K562 (cell line): ENCODE measurements around the gene ATP1A3. TPM values are rescaled to one million over a fixed set of nuclear protein-coding genes. Genes with fewer than 3 reads are reported as not detected.

Source experiments
- BCL6 ChIP-seq: fragments of 250-450 bp; sonication (Bioruptor Pico); IDR thresholded peaks from 2 replicates; pipeline ENCODE4 v1.4.0; 2020
- BRCA1 ChIP-seq, 2 experiments: fragments of 450-650 bp in 1 of 2; sonication (generic) in 1 of 2; formaldehyde crosslinking in 1 of 2; IDR thresholded peaks; 2 replicates each; pipeline versions ENCODE4 v1.5.0 to v1.6.1; 2017 to 2020; ENCODE audit warnings: mild to moderate bottlenecking in 1 of 2, missing genetic modification reagents in 1 of 2
- ETV1 ChIP-seq: fragments of 450-650 bp; conservative IDR thresholded peaks from 2 replicates; pipeline ENCODE4 v1.6.1; 2016; ENCODE audit warnings: missing genetic modification characterization, control low read depth, low read depth, missing compliant biosample characterization
- GTF2B ChIP-seq: IDR thresholded peaks from 2 replicates; pipeline ENCODE4 v1.6.1; 2011; ENCODE audit not compliant: insufficient read length; ENCODE audit errors: extremely low read depth
- L3MBTL2 ChIP-seq: fragments of 450-650 bp; IDR thresholded peaks from 2 replicates; pipeline ENCODE4 v1.6.1; 2016; ENCODE audit warnings: mild to moderate bottlenecking, moderate library complexity
- PBX2 ChIP-seq, 2 experiments: IDR thresholded peaks in 1 of 2; conservative IDR thresholded peaks in 1 of 2; 2 replicates each; pipeline ENCODE4 v1.6.1; 2016; ENCODE audit warnings: low read depth in 2 of 2, mild to moderate bottlenecking in 1 of 2, missing compliant biosample characterization in 1 of 2, missing genetic modification characterization in 1 of 2, moderate library complexity in 1 of 2
- PRMT5 ChIP-seq: sonication (generic); formaldehyde crosslinking; IDR thresholded peaks from 2 replicates; pipeline ENCODE4 v1.5.0; 2020; ENCODE audit warnings: missing genetic modification reagents
- STAT6 ChIP-seq: sonication (generic); formaldehyde crosslinking; IDR thresholded peaks from 2 replicates; pipeline ENCODE4 v1.8.1; 2023; ENCODE audit warnings: mild to moderate bottlenecking, missing genetic modification reagents
- UBTF ChIP-seq, 2 experiments: IDR thresholded peaks; 2 replicates each; pipeline ENCODE4 v1.6.1; 2012; ENCODE audit warnings: improper control_type of control experiment in 2 of 2, low read depth in 2 of 2, low read length in 2 of 2, borderline replicate concordance in 1 of 2
- ZBED1 ChIP-seq: IDR thresholded peaks from 2 replicates; pipeline ENCODE4 v1.6.1; 2014
- ZBTB43 ChIP-seq: sonication (generic); formaldehyde crosslinking; IDR thresholded peaks from 2 replicates; pipeline ENCODE4 v1.8.0; 2023; ENCODE audit warnings: mild to moderate bottlenecking, missing genetic modification reagents
- ZFPM2 ChIP-seq: fragments of 250-450 bp; sonication (Bioruptor Pico); IDR thresholded peaks from 2 replicates; pipeline ENCODE4 v1.5.1; 2022; ENCODE audit warnings: mild to moderate bottlenecking
- polyA plus RNA-seq, 8 experiments: library from polyadenylated mRNA; depleted of rRNA in 4 of 8; stranded (reverse) in 5 of 8; unstranded in 3 of 8; fragments of >200 nt; fragmentation: Nextera tagmentation in 2 of 8; fragmentation: Illumina TruSeq in 1 of 8; extraction: Ambion mirVana in 2 of 8; extraction: Trizol in 1 of 8; gene quantifications; 2 replicates each; pipeline versions ENCODE4 v1.2.1 to v1.2.3, GENCODE V29; 2011 to 2014; ENCODE audit warnings: inconsistent platforms in 1 of 8, missing spikeins in 1 of 8
- total RNA-seq, 7 experiments: library from RNA; depleted of rRNA in 6 of 7; stranded (reverse); fragments of >200 nt in 6 of 7; fragmentation: Illumina TruSeq in 2 of 7; extraction: Trizol in 2 of 7; gene quantifications; 2 replicates each; pipeline versions ENCODE4 v1.2.1 to v1.2.3, GENCODE V29; 2011 to 2021; ENCODE audit warnings: low replicate concordance in 1 of 7

Gene ATP1A3
- total and polyA plus RNA-seq, 9 of the 15 experiments (the other 6 are each of a cell fraction or from before 2014, with no cell fraction given): 0.03 to 1.0 (median 0.17) TPM; not detected in 3

- no peak for TF ChIP-seq UBTF (IDR thresholded peaks at IDR 0.05; ENCODE audit: borderline replicate concordance in 1 of 2, low read depth in 2 of 2, low read length in 2 of 2)
- no peak for TF ChIP-seq ZBTB43 (CRISPR knock-in tag)
- no peak for TF ChIP-seq PRMT5 (CRISPR knock-in tag)
- no peak for TF ChIP-seq ETV1 (tag)
- TF ChIP-seq STAT6 (CRISPR knock-in tag): no peak
- no peak for TF ChIP-seq BRCA1 (IDR thresholded peaks at IDR 0.05)
- TF ChIP-seq BRCA1 (CRISPR knock-in tag; IDR thresholded peaks at IDR 0.05): no peak
- no peak for TF ChIP-seq GTF2B
- TF ChIP-seq BCL6 (CRISPR knock-in tag): no peak
- no peak for TF ChIP-seq PBX2 (CRISPR knock-in tag; IDR thresholded peaks at IDR 0.05; ENCODE audit: low read depth)
- no peak for TF ChIP-seq PBX2 (tag; conservative IDR thresholded peaks at IDR 0.05; ENCODE audit: low read depth)
- TF ChIP-seq L3MBTL2: no peak
- no peak for TF ChIP-seq ZBED1
- no peak for TF ChIP-seq ZFPM2 (CRISPR knock-in tag)
These were observed 59.1 kb downstream of the ATP1A3 start (continued) for GRCh38 chr19:41934849-41935374.
